GM12878 (cell line): ENCODE measurements around the gene SLX4IP. TPM values are rescaled to one million over a fixed set of nuclear protein-coding genes. Genes with fewer than 3 reads are reported as not detected.

Source experiments
- ATAC-seq: fragments of 200-7000 bp; cut with Tn5 transposase; 3 replicates; pipeline ENCODE4 v1.9.1; 2020; ENCODE audit warnings: mild to moderate bottlenecking, moderate library complexity
- BruUV-seq: library from RNA; stranded (reverse); fragments of 400-500 nt; replicated peaks from 2 replicates; lab custom pipeline; 2021; lab: Mats Ljungman, UMichigan
- CTCF ChIA-PET: fragments of 300-600 bp; sonication (Branson Sonifier 250); formaldehyde crosslinking; extraction: SDS; loops from one replicate; lab custom pipeline; 2021; ENCODE audit warnings: inconsistent platforms; lab: Yijun Ruan, JAX
- POLR2A ChIA-PET: fragments of 350-600 bp; formaldehyde crosslinking; extraction: SDS; loops from one replicate; lab custom pipeline; 2021; ENCODE audit warnings: inconsistent platforms; lab: Charles Lee
- RAD21 ChIA-PET: fragments of 300-600 bp; sonication (Branson Sonifier 250); formaldehyde crosslinking; loops from one replicate; lab custom pipeline; 2023; ENCODE audit warnings: antibody characterized with exemption; ENCODE audit not compliant: unreplicated experiment; lab: Charles Lee
- SMC1A ChIA-PET: fragments of 300-600 bp; sonication (Branson Sonifier 250); formaldehyde crosslinking; loops from one replicate; lab custom pipeline; 2023; ENCODE audit not compliant: unreplicated experiment, uncharacterized antibody; lab: Charles Lee
- DNase-seq: peaks from one replicate; pipeline ENCODE4 v3.0.0-alpha.2; 2011; ENCODE audit warnings: low read depth, low spot score
- FAIRE-seq: peaks from 3 replicates; lab custom pipeline; 2011; peaks lifted over from hg19 to GRCh38; lab: Jason Lieb, UNC
- H2AFZ ChIP-seq: 2 replicates; pipeline ENCODE4 v1.6.0; 2011; ENCODE audit warnings: low read depth, low read length, control low read depth; ENCODE audit not compliant: control insufficient read depth
- H3K27ac ChIP-seq: 2 replicates; pipeline ENCODE4 v1.5.1; 2011; ENCODE audit warnings: control low read depth; ENCODE audit not compliant: control insufficient read depth, insufficient read depth
- H3K27me3 ChIP-seq, 2 experiments: replicated peaks in 1 of 2; 2 replicates each; pipeline versions ENCODE4 v1.6.0 to v1.6.1; 2011; ENCODE audit warnings: low read length in 1 of 2; ENCODE audit not compliant: control insufficient read depth in 2 of 2, insufficient read depth in 2 of 2
- H3K36me3 ChIP-seq, 2 experiments: 2 replicates each; pipeline ENCODE4 v1.5.1; 2011; ENCODE audit warnings: low read length in 1 of 2; ENCODE audit not compliant: control insufficient read depth in 2 of 2, insufficient read depth in 2 of 2
- H3K4me1 ChIP-seq: 2 replicates; pipeline ENCODE4 v1.6.1; 2011; ENCODE audit warnings: mild to moderate bottlenecking, low read length, moderate library complexity, mixed read lengths; ENCODE audit not compliant: control insufficient read depth, insufficient read depth
- H3K4me2 ChIP-seq: 2 replicates; pipeline ENCODE4 v1.6.0; 2011; ENCODE audit warnings: control low read depth; ENCODE audit not compliant: control insufficient read depth, insufficient read depth
- H3K4me3 ChIP-seq: fragments of 200-600 bp; sonication (generic); 2 replicates; pipeline ENCODE4 v1.5.1; 2016
- H3K79me2 ChIP-seq: 2 replicates; pipeline ENCODE4 v1.6.0; 2011; ENCODE audit warnings: low read length; ENCODE audit not compliant: control insufficient read depth, insufficient read depth
- H3K9ac ChIP-seq: 2 replicates; pipeline ENCODE4 v1.8.0; 2011; ENCODE audit warnings: low read length, control low read depth, mixed read lengths; ENCODE audit not compliant: control insufficient read depth, insufficient read depth
- H3K9me3 ChIP-seq: replicated peaks from 3 replicates; pipeline ENCODE4 v1.5.1; 2011; ENCODE audit warnings: mild to moderate bottlenecking, low read length; ENCODE audit not compliant: control insufficient read depth, insufficient read depth
- H4K20me1 ChIP-seq: 2 replicates; pipeline ENCODE4 v1.6.0; 2011; ENCODE audit not compliant: control insufficient read depth, insufficient read depth
- CBX5 ChIP-seq: sonication (generic); IDR thresholded peaks from 2 replicates; pipeline ENCODE4 v1.6.1; 2016; ENCODE audit warnings: low read depth, moderate library complexity, mild to moderate bottlenecking, inconsistent platforms
- CREM ChIP-seq: IDR thresholded peaks from 2 replicates; pipeline ENCODE4 v1.6.1; 2014; ENCODE audit warnings: antibody characterized with exemption, low read depth
- MTA3 ChIP-seq: IDR thresholded peaks from 2 replicates; pipeline ENCODE4 v1.6.1; 2012; ENCODE audit warnings: low read length, inconsistent platforms, borderline replicate concordance
- PAX8 ChIP-seq: fragments of 450-650 bp; IDR thresholded peaks from 2 replicates; pipeline ENCODE4 v1.6.1; 2017; ENCODE audit warnings: mild to moderate bottlenecking, moderate library complexity
- POLR2A ChIP-seq: IDR thresholded peaks from 2 replicates; pipeline ENCODE4 v1.6.1; 2011; ENCODE audit warnings: low read depth, mild to moderate bottlenecking, low read length
- SMAD5 ChIP-seq: IDR thresholded peaks from 2 replicates; pipeline ENCODE4 v1.6.1; 2016; ENCODE audit warnings: antibody characterized with exemption, low read depth
- SUPT20H ChIP-seq: IDR thresholded peaks from 2 replicates; pipeline ENCODE4 v1.6.1; 2011; ENCODE audit warnings: low read depth, mild to moderate bottlenecking, low read length, moderate library complexity, borderline replicate concordance; ENCODE audit not compliant: control insufficient read depth
- ZSCAN29 ChIP-seq: fragments of 450-650 bp; IDR thresholded peaks from 2 replicates; pipeline ENCODE4 v1.6.1; 2017; ENCODE audit warnings: mild to moderate bottlenecking, moderate library complexity
- WGBS: methylation state at CpG from one replicate; pipeline ENCODE4 v1.1.6; 2016; ENCODE audit warnings: low lambda C conversion rate; ENCODE audit not compliant: insufficient replicate concordance, insufficient coverage; ENCODE audit errors: missing lambda C conversion rate; 5-methylcytosine and 5-hydroxymethylcytosine counted together
- in situ Hi-C: fragments of 300-500 bp; cut with MboI; formaldehyde crosslinking; loops from 9 replicates; pipeline ENCODE4 v1.14.3; 2018; ENCODE audit warnings: mixed read lengths
- intact Hi-C: fragments of 100-400 bp; cut with micrococcal nuclease; formaldehyde crosslinking; loops from one replicate; pipeline ENCODE4 v1.14.2; 2022; ENCODE audit not compliant: unreplicated experiment
- polyA plus RNA-seq, 11 experiments: library from polyadenylated mRNA; depleted of rRNA in 4 of 11; unstranded in 6 of 11; stranded (reverse) in 5 of 11; fragments of >200 nt; fragmentation: Nextera tagmentation in 4 of 11; fragmentation: Illumina TruSeq in 1 of 11; extraction: Ambion mirVana in 4 of 11; extraction: Trizol in 1 of 11; gene quantifications; 1 replicate in 1 of 11; 2 replicates in 10 of 11; pipeline versions ENCODE4 v1.2.1 to v1.2.3, GENCODE V29; 2011 to 2016; ENCODE audit warnings: inconsistent platforms in 2 of 11, missing spikeins in 2 of 11, low read depth in 1 of 11
- total RNA-seq, 4 experiments: library from RNA; depleted of rRNA in 3 of 4; stranded (reverse); fragments of >200 nt in 3 of 4; fragmentation: Illumina TruSeq in 1 of 4; extraction: Trizol in 1 of 4; gene quantifications; 2 replicates each; pipeline versions ENCODE4 v1.2.1 to v1.2.3, GENCODE V29; 2013 to 2021
- TF ChIP-seq, protein P1 (sequence below): fragments of 450-650 bp; IDR thresholded peaks from 2 replicates; pipeline ENCODE4 v1.6.1; 2017; ENCODE audit warnings: borderline replicate concordance
- TF ChIP-seq, protein P2 (sequence below): IDR thresholded peaks from 2 replicates; pipeline ENCODE4 v1.6.1; 2011; ENCODE audit warnings: borderline replicate concordance, low read depth, mild to moderate bottlenecking, moderate library complexity, low read length; ENCODE audit not compliant: insufficient read depth, poor library complexity, severe bottlenecking
- TF ChIP-seq, protein P3 (sequence below): fragments of 450-650 bp; IDR thresholded peaks from 2 replicates; pipeline ENCODE4 v1.6.1; 2016; ENCODE audit warnings: mild to moderate bottlenecking, moderate library complexity, borderline replicate concordance

SLX4IP gene
- total and polyA plus RNA-seq, 10 of the 15 experiments (the other 5 are each of a cell fraction or from before 2014, with no cell fraction given): 2.2 to 11.0 (median 6.3) TPM

DNA sequence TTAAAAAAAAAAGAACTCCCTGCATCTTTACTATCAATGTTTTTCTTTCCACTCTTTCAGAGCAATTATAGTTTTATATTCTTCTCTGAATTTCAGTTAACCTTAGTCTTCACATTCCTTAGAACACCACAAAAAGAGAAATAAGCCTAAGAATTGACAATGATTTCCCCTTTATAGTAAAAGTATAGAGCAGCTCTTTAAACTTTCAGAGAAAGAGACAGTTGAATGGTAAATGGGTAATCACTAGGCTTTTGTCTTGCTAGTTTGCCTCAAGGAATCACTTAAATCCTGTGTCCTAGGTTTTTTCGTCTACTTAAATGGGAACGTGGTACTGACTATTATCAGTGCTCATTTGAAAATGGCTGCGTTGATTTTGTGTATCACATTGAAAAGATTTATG is 31.8 kb downstream of the SLX4IP start (continued):
- TF ChIP-seq CREM (no peak), ZSCAN29 (no peak), SMAD5 (no peak)
- TF ChIP-seq, all 136 proteins: peak for 0

DNA sequence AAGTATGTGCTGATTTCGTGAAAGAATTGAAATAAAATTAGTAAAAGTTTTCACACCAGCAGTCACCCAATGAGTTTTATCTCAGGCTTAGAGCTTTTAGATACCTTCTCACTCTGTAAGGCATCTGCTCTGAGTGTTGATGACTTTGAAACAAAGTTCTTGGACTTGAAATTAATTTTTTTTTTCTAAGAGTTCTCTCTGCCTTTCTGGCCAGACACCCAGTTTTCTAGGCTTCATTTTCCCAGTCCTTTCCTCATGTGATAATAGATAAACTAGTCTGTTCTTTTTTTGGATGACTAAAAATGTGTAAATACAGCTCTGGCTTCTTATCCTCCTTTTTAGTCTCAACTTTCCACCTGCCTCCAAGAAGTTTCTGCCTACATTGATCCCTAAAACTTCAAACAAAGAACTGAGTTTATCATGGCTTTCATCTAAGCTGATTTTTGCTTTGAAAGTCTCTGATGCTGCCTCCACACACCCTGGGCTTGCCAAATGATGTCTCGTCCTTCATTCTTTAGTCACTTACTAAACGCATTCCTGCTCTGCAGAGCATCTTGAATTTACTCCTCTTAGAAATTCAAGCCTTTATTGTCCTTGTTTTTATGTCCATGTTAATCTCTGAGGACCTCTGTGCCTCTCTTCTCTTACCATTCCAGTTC is 32.7 kb downstream of the SLX4IP start:
- Histone ChIP-seq H4K20me1 (no peaks in the 10 kb centered on the region), H3K9ac (no peak overlapping the region), H3K4me3 (no peak overlapping the region), H3K27me3 (no peaks in the 10 kb centered on the region), H3K27ac (no peak overlapping the region), H3K9me3 (no peaks in the 10 kb centered on the region; the same call in 2 of the 3 replicates), H3K36me3 (no peaks in the 10 kb centered on the region), H3K4me2 (no peak overlapping the region), H3K4me1 (no peaks in the 10 kb centered on the region), H2AFZ (no peak overlapping the region), H3K79me2 (peaks cover 3% of the 10 kb centered on the region; the same call in 1 of the 2 replicates)
- FAIRE-seq (no peak), ATAC-seq (no peak), DNase-seq (no peak)
- intact Hi-C loops: loop anchor here (5.0 kb wide), 1 partner anchor 84 kb away; no protein-coding TSS in a partner anchor
- ChIA-PET POLR2A (interaction anchor here (0.6 kb wide), 1 partner anchor 84 kb away, joined by 4 read pairs; no protein-coding TSS in a partner anchor), CTCF (interaction anchor here (0.8 to 2.5 kb wide), 13 partner anchors 9 to 738 kb away, joined by 3 to 8 read pairs (median 5); no protein-coding TSS in a partner anchor), SMC1A (interaction anchor here (0.9 to 3.0 kb wide), 11 partner anchors 9 to 219 kb away, joined by 3 to 16 read pairs (median 4); partner anchors contain the start of gene MKKS), RAD21 (interaction anchor here (0.8 to 1.1 kb wide), 2 partner anchors 67 to 84 kb away, joined by 4 read pairs; no protein-coding TSS in a partner anchor)
- BruUV-seq: no TSS peak
- in situ Hi-C loops: no loop called here
- 64% methylated on average over 3 of the region's 3 CpGs for WGBS
- TF ChIP-seq, protein P1, sequence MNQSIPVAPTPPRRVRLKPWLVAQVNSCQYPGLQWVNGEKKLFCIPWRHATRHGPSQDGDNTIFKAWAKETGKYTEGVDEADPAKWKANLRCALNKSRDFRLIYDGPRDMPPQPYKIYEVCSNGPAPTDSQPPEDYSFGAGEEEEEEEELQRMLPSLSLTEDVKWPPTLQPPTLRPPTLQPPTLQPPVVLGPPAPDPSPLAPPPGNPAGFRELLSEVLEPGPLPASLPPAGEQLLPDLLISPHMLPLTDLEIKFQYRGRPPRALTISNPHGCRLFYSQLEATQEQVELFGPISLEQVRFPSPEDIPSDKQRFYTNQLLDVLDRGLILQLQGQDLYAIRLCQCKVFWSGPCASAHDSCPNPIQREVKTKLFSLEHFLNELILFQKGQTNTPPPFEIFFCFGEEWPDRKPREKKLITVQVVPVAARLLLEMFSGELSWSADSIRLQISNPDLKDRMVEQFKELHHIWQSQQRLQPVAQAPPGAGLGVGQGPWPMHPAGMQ: no peak
- TF ChIP-seq PAX8 (no peak), SUPT20H (no peak), POLR2A (no peak), MTA3 (no peak), CBX5 (no peak)
- TF ChIP-seq, protein P2, sequence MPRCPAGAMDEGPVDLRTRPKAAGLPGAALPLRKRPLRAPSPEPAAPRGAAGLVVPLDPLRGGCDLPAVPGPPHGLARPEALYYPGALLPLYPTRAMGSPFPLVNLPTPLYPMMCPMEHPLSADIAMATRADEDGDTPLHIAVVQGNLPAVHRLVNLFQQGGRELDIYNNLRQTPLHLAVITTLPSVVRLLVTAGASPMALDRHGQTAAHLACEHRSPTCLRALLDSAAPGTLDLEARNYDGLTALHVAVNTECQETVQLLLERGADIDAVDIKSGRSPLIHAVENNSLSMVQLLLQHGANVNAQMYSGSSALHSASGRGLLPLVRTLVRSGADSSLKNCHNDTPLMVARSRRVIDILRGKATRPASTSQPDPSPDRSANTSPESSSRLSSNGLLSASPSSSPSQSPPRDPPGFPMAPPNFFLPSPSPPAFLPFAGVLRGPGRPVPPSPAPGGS: no peak
- TF ChIP-seq, protein P3, sequence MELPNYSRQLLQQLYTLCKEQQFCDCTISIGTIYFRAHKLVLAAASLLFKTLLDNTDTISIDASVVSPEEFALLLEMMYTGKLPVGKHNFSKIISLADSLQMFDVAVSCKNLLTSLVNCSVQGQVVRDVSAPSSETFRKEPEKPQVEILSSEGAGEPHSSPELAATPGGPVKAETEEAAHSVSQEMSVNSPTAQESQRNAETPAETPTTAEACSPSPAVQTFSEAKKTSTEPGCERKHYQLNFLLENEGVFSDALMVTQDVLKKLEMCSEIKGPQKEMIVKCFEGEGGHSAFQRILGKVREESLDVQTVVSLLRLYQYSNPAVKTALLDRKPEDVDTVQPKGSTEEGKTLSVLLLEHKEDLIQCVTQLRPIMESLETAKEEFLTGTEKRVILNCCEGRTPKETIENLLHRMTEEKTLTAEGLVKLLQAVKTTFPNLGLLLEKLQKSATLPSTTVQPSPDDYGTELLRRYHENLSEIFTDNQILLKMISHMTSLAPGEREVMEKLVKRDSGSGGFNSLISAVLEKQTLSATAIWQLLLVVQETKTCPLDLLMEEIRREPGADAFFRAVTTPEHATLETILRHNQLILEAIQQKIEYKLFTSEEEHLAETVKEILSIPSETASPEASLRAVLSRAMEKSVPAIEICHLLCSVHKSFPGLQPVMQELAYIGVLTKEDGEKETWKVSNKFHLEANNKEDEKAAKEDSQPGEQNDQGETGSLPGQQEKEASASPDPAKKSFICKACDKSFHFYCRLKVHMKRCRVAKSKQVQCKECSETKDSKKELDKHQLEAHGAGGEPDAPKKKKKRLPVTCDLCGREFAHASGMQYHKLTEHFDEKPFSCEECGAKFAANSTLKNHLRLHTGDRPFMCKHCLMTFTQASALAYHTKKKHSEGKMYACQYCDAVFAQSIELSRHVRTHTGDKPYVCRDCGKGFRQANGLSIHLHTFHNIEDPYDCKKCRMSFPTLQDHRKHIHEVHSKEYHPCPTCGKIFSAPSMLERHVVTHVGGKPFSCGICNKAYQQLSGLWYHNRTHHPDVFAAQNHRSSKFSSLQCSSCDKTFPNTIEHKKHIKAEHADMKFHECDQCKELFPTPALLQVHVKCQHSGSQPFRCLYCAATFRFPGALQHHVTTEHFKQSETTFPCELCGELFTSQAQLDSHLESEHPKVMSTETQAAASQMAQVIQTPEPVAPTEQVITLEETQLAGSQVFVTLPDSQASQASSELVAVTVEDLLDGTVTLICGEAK: no peak
- TF ChIP-seq, all 136 proteins: peak for 0
